GM21367 (cell line): Measurements from ENCODE around the gene ETS1.

ENCODE experiments used
- ATAC-seq: cut with Tn5 transposase; IDR thresholded peaks from one replicate; pipeline ENCODE4 v1.9.1; 2021; ENCODE audit not compliant: unreplicated experiment

Gene ETS1

DNA sequence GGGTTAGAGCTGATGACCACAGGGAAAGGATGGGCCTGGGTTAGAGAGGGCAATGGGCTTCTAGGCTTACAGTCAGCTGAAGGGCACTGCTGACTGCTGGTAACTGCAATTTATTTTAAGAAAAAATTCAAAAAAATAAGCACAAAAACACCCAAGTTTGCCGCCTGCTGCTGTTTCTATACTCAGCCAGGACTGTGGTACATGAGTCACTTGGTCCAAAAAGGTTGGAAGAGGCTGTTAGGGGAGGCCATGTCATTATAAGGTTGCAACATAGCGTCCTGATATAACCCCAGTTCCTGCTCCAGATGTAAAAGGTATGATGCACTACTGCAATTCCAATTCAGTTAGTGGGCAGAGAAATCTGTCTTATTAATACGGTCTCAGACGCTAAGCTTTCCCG is 98.9 kb downstream of the ETS1 start:
- ATAC-seq = no peak

DNA sequence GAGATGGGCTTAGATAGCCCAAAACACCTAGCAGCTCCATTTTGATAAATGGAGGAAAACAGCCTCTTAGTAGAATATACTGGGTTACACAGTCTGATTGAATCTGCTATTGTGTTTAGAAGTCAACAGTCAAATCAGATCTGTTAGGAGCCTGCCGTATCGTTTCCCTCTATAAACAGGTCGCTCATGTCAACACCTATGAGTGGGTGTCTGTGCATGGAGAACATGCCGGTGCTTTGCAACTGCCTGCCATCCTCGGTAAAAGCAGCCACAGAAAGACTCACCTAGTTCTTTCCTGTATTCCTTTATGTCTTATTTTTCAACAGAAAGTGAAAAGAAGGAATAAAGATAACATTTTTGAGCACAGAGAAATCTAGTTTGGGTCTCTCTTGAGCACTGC is 99.4 kb downstream of the ETS1 start:
- no peak for ATAC-seq

- no peak for ATAC-seq
These were observed 103.2 kb downstream of the ETS1 start for GRCh38 chr11:128484172-128484571.

DNA sequence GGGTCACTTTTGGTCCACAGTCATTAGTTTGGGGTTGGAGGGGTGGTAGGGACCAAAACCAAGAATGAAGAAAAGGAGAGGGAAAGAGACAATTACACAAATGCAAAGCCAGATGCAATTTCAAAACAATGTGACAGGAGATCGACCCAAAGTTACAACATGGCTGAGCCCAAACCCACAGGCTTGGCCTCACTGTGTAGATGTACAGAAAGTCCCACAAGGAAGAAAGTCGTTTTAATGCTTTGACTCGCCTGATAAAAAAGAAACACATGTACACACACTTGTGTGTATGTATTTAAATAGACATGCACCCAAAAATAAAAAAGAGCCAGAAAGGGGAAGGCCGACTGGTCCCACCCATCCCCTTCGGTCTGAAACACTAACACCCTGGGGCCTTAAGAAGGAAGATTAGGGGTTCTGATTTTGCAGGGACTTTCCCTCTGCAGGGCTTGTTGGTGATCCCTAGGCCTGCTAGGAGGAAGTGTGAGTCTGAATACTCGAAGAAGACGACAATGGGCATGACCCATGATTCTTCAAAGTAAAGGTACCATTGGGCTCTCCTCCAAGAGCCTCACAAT is 104.1 kb downstream of the ETS1 start:
- ATAC-seq = peak; percentile 71

DNA sequence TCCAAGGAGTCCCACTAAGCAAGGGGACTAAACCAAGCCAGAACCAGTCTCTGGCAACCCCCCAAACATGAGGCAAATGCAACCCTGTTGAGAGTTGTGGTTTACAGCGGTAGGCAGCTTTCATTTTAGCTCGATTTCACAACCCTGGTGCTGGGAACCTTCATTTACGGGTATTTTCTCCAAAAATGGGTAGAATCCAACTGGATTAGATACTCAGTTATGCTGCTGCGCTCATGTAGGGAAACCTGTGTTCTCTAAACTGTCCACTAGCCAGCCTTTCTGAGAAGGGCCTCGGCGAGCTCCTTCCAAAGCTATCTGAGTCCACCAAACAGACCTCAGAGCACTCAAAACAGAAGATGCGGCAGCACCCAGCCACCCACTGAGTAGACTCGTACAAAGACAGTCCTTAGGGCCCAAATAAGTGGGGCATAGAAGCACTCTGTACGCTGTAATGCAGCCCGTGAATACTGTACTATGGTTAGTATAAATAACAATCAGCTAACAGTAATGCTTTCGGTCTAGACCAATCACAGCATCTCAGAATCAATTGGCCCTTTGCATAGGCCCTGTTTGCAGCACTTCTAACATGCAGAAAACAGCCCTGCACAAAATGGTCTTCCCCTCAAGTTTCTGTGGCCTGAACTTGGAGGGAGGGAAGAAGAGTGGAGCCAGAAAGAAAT is 104.7 kb downstream of the ETS1 start:
- peak; percentile 46 for ATAC-seq

GRCh38 chr11:128482092-128482491 is 105.3 kb downstream of the ETS1 start:
- no peak for ATAC-seq

- ATAC-seq = no peak
These were observed 106.2 kb downstream of the ETS1 start for GRCh38 chr11:128481135-128481534.

DNA sequence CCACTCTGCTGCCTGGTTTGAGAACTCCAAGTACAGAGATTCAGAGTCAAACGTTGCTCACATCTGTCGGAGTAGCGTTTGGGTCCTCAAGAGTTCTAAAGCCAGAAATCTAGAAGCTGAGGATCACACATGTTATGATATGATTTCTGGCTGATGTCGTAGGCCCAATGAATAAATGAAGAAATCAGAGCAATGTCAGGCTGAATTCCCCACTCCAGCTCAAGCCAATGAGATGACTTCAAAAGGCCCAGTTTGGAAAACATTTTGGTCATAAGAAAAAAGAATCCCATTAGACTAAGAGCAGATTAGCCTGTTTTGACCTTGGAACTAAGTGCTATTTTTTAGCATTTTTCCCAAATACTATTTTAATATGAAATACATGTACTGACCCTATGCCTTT is 106.7 kb downstream of the ETS1 start:
- no peak for ATAC-seq

DNA sequence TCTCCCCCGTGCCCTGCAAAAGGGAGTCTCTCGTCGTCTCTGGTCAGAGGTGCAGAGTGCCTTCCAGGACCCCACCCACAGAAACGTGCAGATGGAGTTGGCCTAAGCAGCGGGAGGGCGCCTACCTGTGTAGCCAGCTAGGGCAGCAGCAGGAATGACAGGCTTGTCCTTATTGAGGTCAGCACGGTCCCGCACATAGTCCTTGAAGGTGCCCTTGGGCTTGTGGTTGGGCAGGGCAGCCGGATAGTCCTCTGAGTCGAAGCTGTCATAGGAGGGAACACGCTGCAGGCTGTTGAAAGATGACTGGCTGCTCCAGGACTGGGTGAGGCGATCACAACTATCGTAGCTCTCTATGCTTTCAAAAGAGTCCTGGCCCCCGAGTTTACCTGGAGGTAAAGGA is 107.3 kb downstream of the ETS1 start:
- no peak for ATAC-seq

GRCh38 chr11:128479144-128479543 is 108.2 kb downstream of the ETS1 start:
- ATAC-seq = no peak

- no peak for ATAC-seq
These were observed 109.1 kb downstream of the ETS1 start for GRCh38 chr11:128478305-128478704.

DNA sequence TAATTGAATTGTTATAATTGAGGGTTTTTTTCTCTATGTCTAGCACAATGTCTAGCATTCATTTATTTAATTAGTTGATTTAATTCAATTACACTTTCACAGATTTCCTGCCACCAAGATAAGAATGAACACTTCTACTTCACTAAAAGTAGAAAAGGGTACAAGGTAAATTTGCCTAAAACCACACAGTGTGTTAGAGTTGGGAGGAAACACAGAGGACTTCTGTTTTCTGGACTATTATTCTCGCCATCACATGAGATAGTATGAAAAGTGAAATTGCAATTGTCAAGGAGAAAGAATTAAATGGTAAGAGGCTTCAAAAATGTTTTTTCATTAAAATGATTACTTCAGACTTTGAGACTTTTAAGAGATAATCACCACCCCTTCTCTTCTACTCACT is 109.5 kb downstream of the ETS1 start:
- no peak for ATAC-seq

GRCh38 chr11:128477278-128477677 is 110.1 kb downstream of the ETS1 start:
- no peak for ATAC-seq

GRCh38 chr11:128476729-128477128 is 110.6 kb downstream of the ETS1 start:
- ATAC-seq = no peak

DNA sequence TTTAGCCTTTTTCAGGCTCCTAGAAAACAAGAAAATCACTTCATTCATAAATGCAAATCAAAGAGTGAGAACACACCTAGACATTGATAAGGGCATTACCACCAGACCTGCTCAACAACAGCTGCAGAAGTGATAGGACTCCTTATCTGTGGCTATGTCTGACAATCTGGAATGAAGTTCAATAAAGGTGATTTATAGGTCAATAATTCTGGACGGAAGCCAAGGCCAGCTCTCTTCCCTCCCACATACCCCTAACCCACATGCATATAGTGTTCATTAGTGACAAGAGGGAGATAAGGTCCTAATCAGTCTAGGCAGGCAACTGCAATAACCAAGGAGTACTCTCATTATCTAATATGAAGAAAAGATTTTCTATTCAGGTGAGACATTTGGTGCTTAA is 111.3 kb downstream of the ETS1 start:
- no peak for ATAC-seq

GRCh38 chr11:128474036-128474874 is 113.1 kb downstream of the ETS1 start:
- no peak for ATAC-seq

GRCh38 chr11:128473636-128474035 is 113.7 kb downstream of the ETS1 start:
- no peak for ATAC-seq

DNA sequence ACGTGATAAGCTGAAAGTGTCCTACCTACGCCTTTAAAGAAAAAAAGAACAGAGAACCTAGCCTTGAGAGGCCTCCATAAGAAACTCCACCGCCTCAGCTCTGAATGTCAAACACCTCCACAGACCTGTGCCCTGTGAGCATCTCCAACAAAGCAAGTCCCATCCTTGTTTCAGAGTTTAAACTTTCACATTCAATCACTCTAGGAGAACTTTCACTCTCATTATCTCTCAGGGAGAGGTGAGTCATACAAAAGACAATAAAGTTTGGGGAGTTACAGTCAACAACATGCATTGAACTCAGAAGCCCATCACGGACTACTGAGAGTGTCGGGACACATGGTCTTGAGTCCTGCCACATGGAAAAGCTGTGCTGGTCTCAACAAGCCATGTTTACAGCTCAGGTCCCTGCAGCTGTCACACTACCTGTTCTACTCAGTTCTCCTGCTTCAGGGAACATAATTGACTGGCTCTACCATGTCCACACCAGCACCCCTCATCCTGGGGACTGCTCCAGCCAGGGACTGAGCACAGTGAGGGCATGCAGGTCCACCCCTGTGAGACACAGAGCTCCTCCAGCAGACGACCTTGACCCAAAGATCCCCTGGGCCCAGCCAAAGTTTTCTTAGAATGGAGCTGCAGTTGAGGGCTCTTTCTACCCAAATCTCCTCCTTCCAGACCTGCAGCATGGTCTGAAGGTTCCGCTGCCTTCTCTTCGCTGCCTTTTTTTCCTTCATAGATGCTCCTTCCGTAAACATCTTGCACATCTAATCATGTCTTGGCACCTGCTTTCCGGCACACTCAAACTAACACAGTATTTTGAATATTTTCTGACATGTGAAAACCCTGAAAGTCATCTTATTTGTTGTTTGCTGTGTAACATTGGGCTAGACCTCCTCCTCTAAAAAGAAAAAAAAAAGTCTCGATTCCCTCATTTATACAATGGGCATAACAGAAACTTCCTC is 114.9 kb downstream of the ETS1 start:
- peak; percentile 51 for ATAC-seq

GRCh38 chr11:128471138-128471661 is 116.2 kb downstream of the ETS1 start:
- ATAC-seq = peak; percentile 47

DNA sequence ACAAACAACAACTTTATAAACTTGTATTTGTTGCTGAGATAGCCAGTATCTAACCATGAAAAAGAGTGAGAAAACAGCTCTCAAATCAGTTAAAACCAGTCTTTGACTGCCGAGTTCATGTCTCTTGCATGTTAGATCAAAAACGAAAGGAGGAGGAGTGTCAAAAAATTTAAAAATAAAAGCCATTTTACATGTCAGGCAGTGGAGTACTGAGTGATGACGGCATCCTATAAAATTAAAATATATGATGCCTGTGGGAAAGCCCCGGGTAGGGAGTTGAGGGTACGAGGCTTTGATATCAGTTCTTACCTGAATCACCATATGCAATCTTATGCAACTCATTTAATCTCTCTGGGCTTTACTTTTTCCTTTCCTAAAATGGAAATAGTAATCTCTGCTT is 117.3 kb downstream of the ETS1 start:
- ATAC-seq = no peak

DNA sequence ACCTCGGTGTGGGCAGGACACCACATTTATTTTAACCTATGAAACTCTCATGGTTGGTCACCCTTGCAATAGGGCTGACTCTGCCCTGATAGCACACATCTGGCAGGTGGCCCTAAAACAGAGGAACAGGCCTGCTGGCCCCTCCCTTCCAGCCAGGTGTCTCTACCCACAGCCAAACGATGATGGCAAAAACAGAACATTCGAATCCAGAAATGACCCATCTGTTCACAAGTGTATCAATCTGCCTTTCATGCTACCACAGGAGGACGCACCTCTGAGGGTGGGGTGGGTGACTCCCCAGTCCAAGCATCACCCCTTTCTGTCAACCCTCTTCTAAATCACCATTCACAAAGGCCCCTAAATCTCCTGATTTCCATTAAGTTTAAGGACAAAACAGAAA is 118.1 kb downstream of the ETS1 start:
- ATAC-seq = peak; percentile 40
